Measurements from ENCODE around the gene U2AF1L4. TPM values are rescaled to one million over a fixed set of nuclear protein-coding genes. Genes with fewer than 3 reads are reported as not detected.

The U2AF1L4 gene
- total RNA-seq, 1 experiment from 2014 or later = 17.6 TPM

- Histone ChIP-seq H3K9me3 (replicated peaks) (peaks cover 4% of the 10 kb centered on the region; the same call in 1 of the 2 replicates), H3K4me1 (replicated peaks) (0 out of 2 replicates have a peak, but pooled peaks cover 3% of the 10 kb centered on the region), H3K27me3 (replicated peaks) (no peaks in the 10 kb centered on the region; the same call in 1 of the 2 replicates), H3K27ac (no peak overlapping the region), H3K4me3 (peak overlapping the region; percentile 39), H3K36me3 (no peaks in the 10 kb centered on the region)
- peak; percentile 88 to 95 for DNase-seq (ENCODE audit: low read depth in 1 of 2, low spot score in 2 of 2)
Observed at GRCh38 chr19:35702223-35703012, 42.8 kb downstream of the U2AF1L4 start.

GRCh38 chr19:35696835-35697234 is 48.4 kb downstream of the U2AF1L4 start:
- DNase-seq (ENCODE audit: low read depth in 1 of 2, low spot score in 2 of 2) = no peak
- H3K27ac ChIP-seq = no peak overlapping the region
- H3K4me3 ChIP-seq = no peak overlapping the region
- no peaks in the 10 kb centered on the region for H3K9me3 ChIP-seq (replicated peaks)
- H3K36me3 ChIP-seq = no peaks in the 10 kb centered on the region
- no peaks in the 10 kb centered on the region for H3K27me3 ChIP-seq (replicated peaks)
- H3K4me1 ChIP-seq (replicated peaks) = no peaks in the 10 kb centered on the region

GRCh38 chr19:35695895-35696422 is 49.3 kb downstream of the U2AF1L4 start:
- no peaks in the 10 kb centered on the region for H3K4me1 ChIP-seq (replicated peaks)
- H3K27me3 ChIP-seq (replicated peaks) = no peaks in the 10 kb centered on the region
- no peak overlapping the region for H3K27ac ChIP-seq
- H3K36me3 ChIP-seq = no peaks in the 10 kb centered on the region
- H3K4me3 ChIP-seq = no peak overlapping the region
- DNase-seq (ENCODE audit: low read depth in 1 of 2, low spot score in 2 of 2) = no peak
- H3K9me3 ChIP-seq (replicated peaks) = no peaks in the 10 kb centered on the region

- DNase-seq (ENCODE audit: low read depth in 1 of 2, low spot score in 2 of 2) = peak; percentile 58 to 85
- Histone ChIP-seq H3K36me3 (no peaks in the 10 kb centered on the region), H3K4me3 (no peak overlapping the region), H3K27me3 (replicated peaks) (no peaks in the 10 kb centered on the region), H3K4me1 (replicated peaks) (no peaks in the 10 kb centered on the region), H3K27ac (no peak overlapping the region), H3K9me3 (replicated peaks) (no peaks in the 10 kb centered on the region)
Observed at GRCh38 chr19:35693835-35694599, 51.2 kb downstream of the U2AF1L4 start.

- H3K36me3 ChIP-seq = no peaks in the 10 kb centered on the region
- H3K4me1 ChIP-seq (replicated peaks) = no peaks in the 10 kb centered on the region
- H3K27ac ChIP-seq = no peak overlapping the region
- H3K27me3 ChIP-seq (replicated peaks) = 0 out of 2 replicates have a peak, but pooled peaks cover 2% of the 10 kb centered on the region
- DNase-seq (ENCODE audit: low read depth in 1 of 2, low spot score in 2 of 2) = no peak
- H3K9me3 ChIP-seq (replicated peaks) = no peaks in the 10 kb centered on the region
- H3K4me3 ChIP-seq = no peak overlapping the region
Observed at GRCh38 chr19:35693422-35693821, 51.8 kb downstream of the U2AF1L4 start.

Other genes with a start within 250 kb of the U2AF1L4 start
- not detected in 2 replicates for gene DMKN, start 231.8 kb downstream of the U2AF1L4 start, total RNA-seq (2014; rRNA removed; shearing (Covaris generic))
- gene SBSN, start 217.1 kb downstream of the U2AF1L4 start, total RNA-seq (2014; rRNA removed; shearing (Covaris generic)) = not detected in 2 replicates
- gene GAPDHS, start 212.0 kb downstream of the U2AF1L4 start, total RNA-seq (2014; rRNA removed; shearing (Covaris generic)) = not detected in 2 replicates
- 79.8 and 83.5 TPM in 2 replicates for gene TMEM147, start 199.8 kb downstream of the U2AF1L4 start, total RNA-seq (2014; rRNA removed; shearing (Covaris generic))
- gene ATP4A, start 181.8 kb downstream of the U2AF1L4 start, total RNA-seq (2014; rRNA removed; shearing (Covaris generic)) = not detected in 2 replicates
- not detected in 2 replicates for gene PMIS2, start 159.2 kb downstream of the U2AF1L4 start, total RNA-seq (2014; rRNA removed; shearing (Covaris generic))
- 10.2 and 15.2 TPM in 2 replicates for gene HAUS5, start 132.7 kb downstream of the U2AF1L4 start, total RNA-seq (2014; rRNA removed; shearing (Covaris generic))
- 106 and 151 TPM in 2 replicates for gene RBM42, start 116.4 kb downstream of the U2AF1L4 start, total RNA-seq (2014; rRNA removed; shearing (Covaris generic))
- 0.82 and 9.0 TPM in 2 replicates for gene ETV2, start 103.7 kb downstream of the U2AF1L4 start, total RNA-seq (2014; rRNA removed; shearing (Covaris generic))
- 364 and 463 TPM in 2 replicates for gene COX6B1, start 97.1 kb downstream of the U2AF1L4 start, total RNA-seq (2014; rRNA removed; shearing (Covaris generic))
- gene UPK1A, start 78.9 kb downstream of the U2AF1L4 start, total RNA-seq (2014; rRNA removed; shearing (Covaris generic)) = not detected in 2 replicates
- gene ZBTB32, start 40.9 kb downstream of the U2AF1L4 start, total RNA-seq (2014; rRNA removed; shearing (Covaris generic)) = not detected in 2 replicates
- 4.9 and 7.4 TPM in 2 replicates for gene KMT2B, start 27.4 kb downstream of the U2AF1L4 start, total RNA-seq (2014; rRNA removed; shearing (Covaris generic))
- gene IGFLR1, start 3.0 kb downstream of the U2AF1L4 start, total RNA-seq (2014; rRNA removed; shearing (Covaris generic)) = 3.7 and 8.5 TPM in 2 replicates
- 16.6 and 28.7 TPM in 2 replicates for gene PSENEN, start 233 bp upstream of the U2AF1L4 start, total RNA-seq (2014; rRNA removed; shearing (Covaris generic))
- gene LIN37, start 3.2 kb upstream of the U2AF1L4 start, total RNA-seq (2014; rRNA removed; shearing (Covaris generic)) = 7.1 and 12.4 TPM in 2 replicates
- gene HSPB6, start 11.6 kb upstream of the U2AF1L4 start, total RNA-seq (2014; rRNA removed; shearing (Covaris generic)) = not detected in 2 replicates
- gene PROSER3, start 12.8 kb upstream of the U2AF1L4 start, total RNA-seq (2014; rRNA removed; shearing (Covaris generic)) = 7.3 and 8.8 TPM in 2 replicates
- 3.7 and 4.6 TPM in 2 replicates for gene ARHGAP33, start 30.1 kb upstream of the U2AF1L4 start, total RNA-seq (2014; rRNA removed; shearing (Covaris generic))
- gene PRODH2, start 67.4 kb upstream of the U2AF1L4 start, total RNA-seq (2014; rRNA removed; shearing (Covaris generic)) = not detected in 2 replicates
- not detected in 2 replicates for gene NPHS1, start 107.1 kb upstream of the U2AF1L4 start, total RNA-seq (2014; rRNA removed; shearing (Covaris generic))
- not detected in 2 replicates for gene KIRREL2, start 111.5 kb upstream of the U2AF1L4 start, total RNA-seq (2014; rRNA removed; shearing (Covaris generic))
- gene APLP1, start 123.2 kb upstream of the U2AF1L4 start, total RNA-seq (2014; rRNA removed; shearing (Covaris generic)) = 11.1 and 11.6 TPM in 2 replicates
- 0.66 and 3.3 TPM in 2 replicates for gene NFKBID, start 155.1 kb upstream of the U2AF1L4 start, total RNA-seq (2014; rRNA removed; shearing (Covaris generic))
- gene HCST, start 157.1 kb upstream of the U2AF1L4 start, total RNA-seq (2014; rRNA removed; shearing (Covaris generic)) = 9.1 TPM in 1 of 2 replicates, not detected in the other
- gene TYROBP, start 162.9 kb upstream of the U2AF1L4 start, total RNA-seq (2014; rRNA removed; shearing (Covaris generic)) = not detected in 2 replicates
- 3.8 and 5.7 TPM in 2 replicates for gene LRFN3, start 191.0 kb upstream of the U2AF1L4 start, total RNA-seq (2014; rRNA removed; shearing (Covaris generic))
- gene SDHAF1, start 249.8 kb upstream of the U2AF1L4 start, total RNA-seq (2014; rRNA removed; shearing (Covaris generic)) = 34.4 and 53.4 TPM in 2 replicates